HL-60 (cell line): ENCODE data around the gene RAB31.

Experiments
- DNase-seq, 2 experiments: peaks; one replicate each; pipeline ENCODE4 v3.0.0-alpha.2; 2010 to 2020; ENCODE audit warnings: low read depth in 1 of 2, low spot score in 1 of 2
- H3K27ac ChIP-seq: fragments of 250-450 bp; sonication (Bioruptor Pico); replicated peaks from 2 replicates; pipeline ENCODE4 v1.5.1; 2020; ENCODE audit warnings: mild to moderate bottlenecking, moderate library complexity
- H3K27me3 ChIP-seq: fragments of 250-450 bp; sonication (Bioruptor Pico); 2 replicates; pipeline ENCODE4 v1.5.1; 2021; ENCODE audit warnings: mild to moderate bottlenecking, moderate library complexity; ENCODE audit not compliant: insufficient read depth, poor library complexity, severe bottlenecking
- H3K4me3 ChIP-seq: replicated peaks from 2 replicates; pipeline ENCODE4 v1.5.1; 2011; ENCODE audit warnings: mild to moderate bottlenecking, control low read depth, low read length; ENCODE audit not compliant: insufficient read depth
- CTCF ChIP-seq: IDR thresholded peaks from one replicate; pipeline ENCODE4 v1.5.1; 2011; ENCODE audit warnings: low read length, control low read depth, inconsistent platforms; ENCODE audit not compliant: insufficient read depth
- GABPA ChIP-seq: IDR thresholded peaks from 2 replicates; pipeline ENCODE4 v1.6.1; 2012; ENCODE audit warnings: low read depth
- POLR2AphosphoS5 ChIP-seq: IDR thresholded peaks from 2 replicates; pipeline ENCODE4 v1.6.1; 2012; ENCODE audit warnings: low read depth
- REST ChIP-seq: IDR thresholded peaks from 2 replicates; pipeline ENCODE4 v1.6.1; 2012; ENCODE audit warnings: low read depth; ENCODE audit not compliant: insufficient replicate concordance
- SPI1 ChIP-seq: IDR thresholded peaks from 2 replicates; pipeline ENCODE4 v1.6.1; 2012; ENCODE audit warnings: low read depth, mild to moderate bottlenecking, borderline replicate concordance

RAB31 gene

GRCh38 chr18:9696701-9697100 is 11.4 kb upstream of the RAB31 start:
- Histone ChIP-seq H3K27ac (peak overlapping the region; percentile 31), H3K4me3 (no peak overlapping the region), H3K27me3 (no peaks in the 10 kb centered on the region)
- DNase-seq, result no peak
- no peak for TF ChIP-seq CTCF
- TF ChIP-seq REST, result no peak
- no peak for TF ChIP-seq SPI1
- TF ChIP-seq GABPA, result no peak
- no peak for TF ChIP-seq POLR2AphosphoS5

GRCh38 chr18:9697121-9697520 is 11.0 kb upstream of the RAB31 start:
- Histone ChIP-seq H3K27me3 (no peaks in the 10 kb centered on the region), H3K27ac (no peak overlapping the region), H3K4me3 (no peak overlapping the region)
- TF ChIP-seq GABPA, result no peak
- no peak for TF ChIP-seq POLR2AphosphoS5
- no peak for TF ChIP-seq REST
- TF ChIP-seq SPI1, result no peak
- TF ChIP-seq CTCF, result no peak
- DNase-seq, result no peak

- no peak overlapping the region for H3K27ac ChIP-seq
- no peak for DNase-seq
- no peak for TF ChIP-seq POLR2AphosphoS5
- no peak for TF ChIP-seq REST
- TF ChIP-seq GABPA, result no peak
- TF ChIP-seq SPI1, result no peak
- TF ChIP-seq CTCF, result no peak
- no peak overlapping the region for H3K4me3 ChIP-seq
- H3K27me3 ChIP-seq, result no peaks in the 10 kb centered on the region
These were observed 9.6 kb upstream of the RAB31 start for GRCh38 chr18:9698497-9698896.
